ENCODE data around the gene GRM4. TPM values are rescaled to one million over a fixed set of nuclear protein-coding genes. Genes with fewer than 3 reads are reported as not detected.

Gene GRM4
- total RNA-seq, 2 donors from 2014 or later, result not detected

GRCh38 chr6:34145161-34146020, 496 bp downstream of the GRM4 start:
- peak; percentile 63 to 69 for ATAC-seq
- DNase-seq, result no peak
- intact Hi-C loops (cut with DNase I), result no loop called here

- ATAC-seq, result peak in 1 of 2 donors; percentile 5
- intact Hi-C loops (cut with DNase I), result no loop called here
- DNase-seq, result no peak
Measured at GRCh38 chr6:34144581-34145160, 1.2 kb downstream of the GRM4 start.

GRCh38 chr6:34143884-34144580, 1.9 kb downstream of the GRM4 start:
- intact Hi-C loops (cut with DNase I), result no loop called here
- no peak for DNase-seq
- no peak for ATAC-seq

- intact Hi-C loops (cut with DNase I), result no loop called here
- DNase-seq (no peak), ATAC-seq (no peak)
Measured at GRCh38 chr6:34143196-34143883, 2.5 kb downstream of the GRM4 start.

GRCh38 chr6:34142061-34142998, 3.6 kb downstream of the GRM4 start:
- peak in 1 of 2 donors; percentile 8 for ATAC-seq
- no peak for DNase-seq
- intact Hi-C loops (cut with DNase I), result no loop called here

GRCh38 chr6:34140075-34140474, 5.8 kb downstream of the GRM4 start:
- no peak for ATAC-seq
- intact Hi-C loops (cut with DNase I), result no loop called here

GRCh38 chr6:34138914-34139510, 6.9 kb downstream of the GRM4 start:
- no peak for DNase-seq
- no peak for ATAC-seq
- intact Hi-C loops (cut with DNase I), result no loop called here

More at GRCh38 chr6:34140075-34140474, 5.8 kb downstream of the GRM4 start:
- DNase-seq, result no peak

- intact Hi-C loops (cut with DNase I), result no loop called here
- ATAC-seq, result no peak
Measured at GRCh38 chr6:34138191-34138590, 7.7 kb downstream of the GRM4 start.

GRCh38 chr6:34135541-34135940, 10.3 kb downstream of the GRM4 start:
- DNase-seq (no peak), ATAC-seq (no peak)
- intact Hi-C loops (cut with DNase I), result no loop called here

More at GRCh38 chr6:34138191-34138590, 7.7 kb downstream of the GRM4 start:
- DNase-seq, result no peak

GRCh38 chr6:34132486-34133185, 13.3 kb downstream of the GRM4 start:
- ATAC-seq (peak in 1 of 2 donors; percentile 41), DNase-seq (no peak)
- intact Hi-C loops (cut with DNase I), result no loop called here

- DNase-seq, result no peak
- ATAC-seq, result no peak
- intact Hi-C loops (cut with DNase I), result no loop called here
Measured at GRCh38 chr6:34131326-34132290, 14.3 kb downstream of the GRM4 start.

GRCh38 chr6:34130862-34131261, 15.0 kb downstream of the GRM4 start:
- ATAC-seq (no peak), DNase-seq (no peak)
- intact Hi-C loops (cut with DNase I), result no loop called here

- DNase-seq (no peak), ATAC-seq (no peak)
- intact Hi-C loops (cut with DNase I), result no loop called here
Measured at GRCh38 chr6:34129753-34130152, 16.1 kb downstream of the GRM4 start.

- intact Hi-C loops (cut with DNase I), result no loop called here
- DNase-seq, result no peak
- ATAC-seq, result no peak
Measured at GRCh38 chr6:34128045-34128444, 17.8 kb downstream of the GRM4 start.

- intact Hi-C loops (cut with DNase I), result no loop called here
- DNase-seq (no peak), ATAC-seq (no peak)
Measured at GRCh38 chr6:34126419-34126818, 19.5 kb downstream of the GRM4 start.

- ATAC-seq, result no peak
- intact Hi-C loops (cut with DNase I), result no loop called here
- no peak for DNase-seq
Measured at GRCh38 chr6:34125939-34126338, 19.9 kb downstream of the GRM4 start.
